ENCODE measurements around the gene CD8A.

- TF ChIP-seq POLR2A (IDR thresholded peaks at IDR 0.05; ENCODE audit: low read depth, low read length) = no peak
- no peak for TF ChIP-seq TAF1 (IDR thresholded peaks at IDR 0.05; ENCODE audit: borderline replicate concordance, low read depth, low read length)
- TF ChIP-seq POLR2AphosphoS5 (IDR thresholded peaks at IDR 0.05; ENCODE audit: low read depth, low read length) = no peak
These were observed 19.9 kb downstream of the CD8A start for GRCh38 chr2:86770816-86771301.

Data from GM12892 (cell line).